HG02938 (cell line): Measurements from ENCODE around the gene EEPD1.
"Not testable (repeated sequence)": the region's sequence is repeated elsewhere in the genome, so short reads cannot be mapped to it uniquely, and the experiment has no call there.

ENCODE experiments used
- ATAC-seq: cut with Tn5 transposase; IDR thresholded peaks from one replicate; pipeline ENCODE4 v1.9.1; 2021; ENCODE audit warnings: mild to moderate bottlenecking, moderate library complexity; ENCODE audit not compliant: unreplicated experiment

EEPD1 gene

DNA sequence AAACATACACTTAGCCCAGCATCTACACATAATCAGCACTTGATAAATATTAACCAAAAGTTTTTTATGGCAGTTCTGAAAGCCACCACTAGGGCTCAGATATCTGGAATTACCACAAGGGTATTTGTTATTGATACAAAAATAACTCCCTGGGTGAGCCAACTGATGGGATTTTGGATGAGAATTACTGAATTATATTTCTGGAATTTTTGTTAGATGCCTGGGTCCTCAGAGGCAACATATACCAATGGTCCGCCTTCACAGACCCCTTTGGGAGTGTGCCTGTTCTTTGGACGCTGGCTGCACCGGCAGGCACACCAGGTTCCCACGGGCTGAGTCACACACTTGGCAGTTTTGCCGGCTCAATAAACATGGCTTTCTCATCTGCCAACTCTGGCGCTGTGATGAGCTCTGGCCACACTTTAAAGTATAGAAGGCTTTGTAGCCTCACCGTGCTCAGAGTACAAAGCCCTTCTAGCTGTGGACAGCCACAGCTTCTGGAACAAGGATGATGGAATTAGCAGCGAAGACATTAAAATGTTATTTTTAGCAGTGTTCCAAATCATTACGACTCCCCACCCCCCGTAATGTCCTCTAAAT is 24.5 kb upstream of the EEPD1 start:
- ATAC-seq: no peak

DNA sequence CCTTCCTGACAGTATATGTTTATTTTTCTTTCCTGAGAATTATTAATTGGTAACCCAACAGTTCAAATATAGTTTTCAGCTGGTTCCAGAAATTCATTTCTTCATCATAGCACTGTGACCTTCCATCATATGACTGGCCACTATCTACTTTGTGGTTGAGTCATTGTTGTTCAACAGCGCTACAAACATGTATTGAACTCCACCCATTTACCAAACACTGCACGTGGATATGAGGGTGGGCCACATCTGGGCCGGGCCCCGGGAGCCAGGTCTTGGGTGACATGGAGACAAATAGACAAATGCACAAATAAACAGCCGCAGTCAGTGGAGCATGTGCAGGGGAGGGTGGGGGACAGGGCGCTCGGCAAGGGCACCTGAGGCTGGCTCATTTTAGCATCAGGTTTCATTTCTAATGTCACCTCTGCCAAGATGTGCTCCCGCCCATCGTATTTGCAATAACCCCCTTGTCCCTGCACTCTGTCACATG is 24.0 kb upstream of the EEPD1 start:
- no peak for ATAC-seq

DNA sequence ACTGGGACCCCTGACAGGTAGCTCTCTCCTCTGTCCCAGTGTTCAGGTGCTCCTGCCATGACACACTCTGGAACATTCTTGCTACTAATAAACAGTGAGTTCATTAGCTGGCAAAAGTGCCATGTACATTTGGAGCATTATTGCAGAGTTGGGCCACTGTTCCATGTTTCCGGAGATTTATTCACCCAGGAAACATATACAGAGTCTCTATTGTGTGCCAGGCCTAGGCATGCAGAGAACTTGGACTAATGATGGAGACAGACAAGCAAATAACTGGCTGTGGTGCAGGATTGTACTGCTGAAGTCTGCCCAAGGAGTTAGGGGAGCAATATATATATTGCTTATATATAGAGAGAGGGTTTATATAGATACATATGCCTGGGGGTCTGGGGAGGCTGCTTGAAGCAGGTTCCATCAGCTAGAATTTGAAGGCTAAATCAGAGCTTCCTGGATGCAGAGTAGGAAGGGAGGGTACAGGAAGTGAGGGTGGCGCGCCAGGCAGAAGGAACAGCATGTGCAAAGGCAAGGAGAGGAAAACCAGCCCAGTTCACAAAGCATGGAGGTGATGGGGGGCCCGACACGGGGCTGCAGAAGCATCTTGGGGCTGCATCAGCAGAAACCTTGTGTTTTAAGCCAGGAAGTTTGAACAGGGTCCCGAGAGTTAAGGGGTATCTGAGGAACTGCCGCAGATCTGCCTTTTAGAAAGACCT is 22.7 kb upstream of the EEPD1 start:
- no peak for ATAC-seq

DNA sequence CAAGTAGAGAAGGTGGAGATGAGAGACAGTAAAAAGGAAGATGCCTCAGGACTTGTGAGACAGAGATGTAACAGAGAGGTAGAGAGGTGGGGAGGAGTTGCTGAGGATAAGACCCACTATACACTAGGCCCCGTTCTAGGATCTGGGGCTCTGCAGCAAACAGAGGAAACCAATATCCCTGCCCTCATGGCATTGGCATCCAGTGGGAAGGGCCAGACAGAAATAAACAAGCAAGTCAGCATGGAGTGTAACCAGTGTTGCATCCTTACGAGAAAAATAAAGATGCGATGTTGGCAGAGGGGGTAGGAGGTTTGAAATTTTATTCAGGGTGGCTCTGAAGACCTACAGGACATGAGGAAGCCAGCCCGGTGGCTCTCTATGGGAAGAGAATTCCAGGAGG is 22.0 kb upstream of the EEPD1 start:
- ATAC-seq: no peak

DNA sequence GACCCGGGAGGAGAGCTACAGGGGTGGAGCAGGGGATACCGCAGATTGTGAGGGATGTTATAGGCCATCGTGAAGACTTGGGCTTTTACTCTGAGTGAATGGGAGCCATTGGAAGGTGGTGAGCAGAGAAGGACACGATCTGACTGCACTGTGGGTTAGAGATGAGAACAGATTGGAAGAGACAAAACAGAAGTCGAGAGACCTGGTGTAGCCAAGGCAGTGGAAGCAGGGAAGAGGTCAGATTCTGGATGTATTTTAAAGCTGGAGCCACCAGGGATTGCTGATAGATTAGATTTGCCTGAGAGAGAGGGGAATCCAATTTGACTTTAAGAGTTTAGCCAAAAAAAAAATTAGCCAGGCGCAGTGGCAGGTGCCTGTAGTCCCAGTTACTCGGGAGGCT is 21.6 kb upstream of the EEPD1 start:
- no peak for ATAC-seq

DNA sequence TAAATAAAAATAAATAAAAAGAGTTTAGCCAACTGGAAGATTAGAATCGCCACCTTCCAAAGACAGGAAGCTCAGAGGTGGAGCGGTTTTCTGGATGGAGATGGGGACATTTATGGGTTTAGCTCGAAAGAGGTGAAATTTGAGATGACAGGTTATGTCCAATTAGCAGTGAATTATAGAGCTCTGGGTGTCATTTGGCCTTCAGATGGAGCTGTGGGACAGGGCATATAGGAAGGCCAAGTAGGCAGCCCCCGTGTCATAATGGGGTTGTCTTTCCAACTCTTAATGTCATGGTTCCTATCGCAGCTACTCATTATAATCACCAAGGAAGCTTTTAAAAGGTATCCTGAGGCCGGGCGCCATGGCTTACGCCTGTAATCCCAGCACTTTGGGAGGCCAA is 21.0 kb upstream of the EEPD1 start:
- no peak for ATAC-seq

DNA sequence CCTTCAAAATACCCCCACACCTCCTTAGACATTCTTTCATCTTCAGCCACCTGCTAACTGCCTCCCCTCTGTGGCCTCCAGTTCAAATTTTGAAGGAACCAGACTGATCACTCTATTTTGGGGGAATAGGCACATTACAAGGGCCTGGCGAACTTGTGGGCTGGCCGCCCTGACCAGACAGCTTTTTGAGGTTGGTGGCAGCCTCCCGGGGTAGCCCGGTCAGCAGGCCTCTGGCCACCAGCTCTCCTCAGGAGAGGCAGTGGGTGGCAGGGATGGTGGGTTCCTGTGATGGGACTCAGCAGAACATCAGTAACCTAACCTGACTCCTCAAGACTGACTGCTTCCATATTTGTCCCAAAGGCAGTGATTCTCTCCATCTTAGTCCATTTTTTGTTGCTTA is 17.4 kb upstream of the EEPD1 start:
- no peak for ATAC-seq

DNA sequence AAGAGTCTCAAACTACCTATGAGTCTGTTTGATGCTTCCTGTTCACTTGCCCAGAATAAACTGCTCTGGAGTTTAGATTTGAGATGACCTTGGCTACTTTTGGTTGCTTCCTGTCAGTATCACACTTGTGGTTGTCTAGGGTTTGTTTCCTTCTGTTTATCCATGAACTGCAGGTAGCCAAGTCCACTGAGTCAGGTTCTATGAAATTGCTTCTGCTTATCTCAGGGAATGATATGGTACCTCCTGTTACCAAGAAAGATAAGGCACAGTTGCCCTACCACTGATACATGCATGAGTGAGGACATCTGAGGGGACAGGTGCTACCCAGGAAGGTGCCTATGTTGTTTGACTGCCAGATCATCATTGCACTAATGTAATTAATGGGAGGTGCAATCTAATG is 15.8 kb upstream of the EEPD1 start:
- no peak for ATAC-seq

DNA sequence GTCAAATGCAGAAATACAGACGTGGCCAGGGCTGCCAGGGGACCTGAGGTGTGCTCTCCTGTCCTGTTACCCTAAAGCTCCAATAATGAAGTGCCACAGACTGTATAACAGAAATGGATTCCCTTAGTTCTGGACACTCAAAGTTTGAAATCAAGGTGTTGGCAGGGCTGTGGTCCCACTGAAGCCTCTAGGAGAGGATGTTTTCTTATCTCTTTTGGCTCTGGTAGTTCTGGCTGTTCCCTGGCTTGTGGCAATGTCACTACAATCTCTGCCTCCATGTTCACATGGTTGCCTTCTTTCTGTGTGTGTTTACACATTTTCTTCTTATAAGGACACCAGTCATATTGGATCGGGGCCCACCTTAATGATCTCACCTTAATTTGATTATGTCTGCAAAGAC is 15.3 kb upstream of the EEPD1 start:
- ATAC-seq: no peak

DNA sequence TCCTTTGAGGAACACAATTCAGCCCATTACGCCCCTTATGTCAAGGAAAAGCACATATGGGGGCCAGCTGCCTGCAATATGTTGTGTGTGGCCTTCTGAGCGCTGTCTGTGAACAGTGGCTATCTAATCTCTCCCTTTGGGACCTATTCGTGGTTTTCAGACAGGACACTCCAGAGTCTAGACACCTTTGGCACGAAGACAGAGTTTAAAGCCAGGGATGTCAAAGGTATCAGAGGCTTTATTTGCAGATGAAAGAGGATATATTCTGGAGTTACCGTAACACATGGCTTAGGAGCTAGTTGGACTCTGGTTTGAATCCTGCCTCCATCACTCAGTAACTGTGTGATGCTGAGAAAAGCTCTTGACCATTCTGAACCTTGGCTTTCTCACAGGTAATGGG is 14.8 kb upstream of the EEPD1 start:
- ATAC-seq: no peak

DNA sequence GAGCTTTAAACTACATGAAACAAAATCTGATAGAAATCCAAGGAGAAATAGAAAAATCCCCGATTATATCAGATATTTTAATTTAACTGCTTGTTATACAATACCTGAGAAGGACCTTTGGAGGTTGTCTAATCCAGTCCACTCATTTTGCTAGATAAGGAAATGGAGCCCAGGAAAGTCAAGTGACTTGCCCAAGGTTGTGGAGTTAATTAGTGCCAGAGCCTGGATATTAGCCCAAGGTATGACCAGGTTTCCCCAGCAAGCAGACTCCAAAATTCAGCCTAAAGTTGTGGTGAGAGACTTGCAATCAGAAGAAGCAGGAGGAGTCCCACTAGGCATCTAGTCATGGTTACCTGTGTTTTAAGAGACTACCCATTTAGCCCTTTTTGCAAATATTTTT is 11.7 kb upstream of the EEPD1 start:
- ATAC-seq: no peak

DNA sequence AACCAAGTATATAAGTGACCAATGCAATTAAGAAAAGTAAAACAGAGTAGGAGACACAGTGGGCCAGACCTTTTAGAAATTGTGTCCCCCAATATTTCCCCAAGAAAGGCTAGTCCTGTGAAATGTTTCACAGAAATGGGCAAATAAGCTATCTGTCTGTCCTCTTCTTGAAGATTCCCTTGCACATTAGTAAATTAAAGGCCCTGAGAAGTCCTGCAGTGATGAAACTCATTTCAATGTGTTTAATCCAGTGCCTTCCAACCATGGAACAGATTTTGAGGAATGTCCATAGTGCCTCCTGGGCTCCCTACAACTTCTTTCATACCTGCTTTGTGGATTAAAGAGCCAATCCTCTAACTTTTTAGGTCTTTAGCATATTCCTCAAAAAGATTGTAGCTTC is 11.2 kb upstream of the EEPD1 start:
- ATAC-seq: no peak

DNA sequence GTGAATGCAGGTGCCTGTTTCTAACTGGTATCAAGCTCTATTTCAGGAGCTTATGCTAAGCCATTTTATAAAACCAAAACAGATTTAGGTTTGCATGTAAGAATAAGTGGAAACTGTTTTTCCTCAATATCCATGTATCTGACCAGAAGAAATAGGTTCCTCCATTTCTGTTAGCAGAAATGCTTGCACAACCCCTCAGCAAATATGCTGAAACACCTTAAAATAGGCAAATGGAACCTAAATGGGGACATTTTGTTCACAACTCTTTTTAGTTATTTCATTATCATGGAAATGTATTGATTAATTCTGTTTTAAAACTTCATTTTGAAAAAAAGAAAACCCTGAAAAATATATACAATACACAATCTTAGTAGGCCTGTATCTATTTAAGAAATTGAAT is 8.9 kb upstream of the EEPD1 start:
- ATAC-seq: no peak

DNA sequence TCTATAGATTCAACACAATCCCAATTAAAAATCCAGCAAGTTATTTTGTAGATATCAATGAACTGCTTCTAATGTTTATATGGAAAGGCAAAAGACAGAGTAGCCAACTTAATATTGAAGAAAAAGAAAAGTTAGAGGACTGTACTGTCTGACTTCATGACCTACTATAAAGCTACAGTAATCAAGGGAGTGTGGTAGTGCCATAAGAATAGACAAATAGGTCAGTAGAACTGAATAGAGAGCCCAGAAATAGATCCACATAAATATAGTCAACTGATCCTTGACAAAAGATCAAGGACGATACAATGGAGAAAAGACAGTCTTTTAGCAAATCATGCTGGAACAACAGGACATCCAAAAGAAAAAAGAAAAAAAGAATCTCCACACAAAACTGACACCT is 7.4 kb upstream of the EEPD1 start:
- ATAC-seq: no peak

DNA sequence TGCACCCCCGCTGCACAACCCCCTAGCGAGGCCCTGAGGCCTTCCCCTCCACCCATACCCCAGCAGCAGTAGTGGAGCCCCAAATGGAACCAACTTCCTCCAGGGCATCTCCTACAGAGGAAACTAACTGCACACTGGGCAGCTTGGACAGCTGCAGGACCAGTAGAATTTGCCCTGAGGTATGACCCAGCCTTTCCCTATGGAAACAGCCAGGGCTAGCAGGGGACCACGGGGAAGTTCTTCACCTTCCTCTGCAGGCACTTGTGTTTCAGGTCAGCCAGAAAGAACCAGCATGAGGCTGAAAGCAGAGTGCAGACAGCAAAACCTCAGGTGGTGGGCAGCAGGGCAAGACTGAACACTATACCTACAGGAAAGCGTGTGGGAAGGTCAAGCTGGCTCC is 5.7 kb upstream of the EEPD1 start:
- ATAC-seq: no peak

DNA sequence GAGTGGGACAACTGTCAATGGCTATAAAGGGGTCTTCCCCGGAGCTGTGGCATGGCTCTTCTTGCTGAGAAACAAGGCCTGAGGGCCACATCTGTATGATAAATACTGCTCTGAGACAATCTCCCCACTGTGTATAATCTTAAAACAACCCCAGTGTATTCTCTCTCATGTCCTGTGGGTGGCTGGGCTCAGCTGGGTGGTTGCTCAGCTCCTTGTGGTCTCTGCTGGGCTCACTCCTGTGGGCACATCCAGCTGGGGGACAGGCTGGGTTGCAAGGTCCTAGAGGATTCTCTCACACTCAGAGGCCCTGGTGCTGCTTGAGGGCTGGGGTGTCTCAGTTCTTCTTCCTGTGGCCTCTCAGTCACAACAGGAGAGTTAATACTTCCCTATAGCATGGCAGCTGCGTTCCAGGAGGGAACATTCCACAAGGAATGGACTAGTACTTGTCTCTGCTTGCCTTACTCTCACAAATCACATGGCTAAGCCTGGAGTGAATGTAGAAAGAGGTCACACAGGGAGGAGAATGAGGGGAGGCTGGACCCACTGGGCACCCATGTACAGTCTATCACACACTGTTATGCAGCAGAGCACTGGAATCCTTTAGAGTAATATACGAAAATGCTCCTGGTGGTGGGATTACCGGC is 4.5 kb upstream of the EEPD1 start:
- ATAC-seq: no peak

DNA sequence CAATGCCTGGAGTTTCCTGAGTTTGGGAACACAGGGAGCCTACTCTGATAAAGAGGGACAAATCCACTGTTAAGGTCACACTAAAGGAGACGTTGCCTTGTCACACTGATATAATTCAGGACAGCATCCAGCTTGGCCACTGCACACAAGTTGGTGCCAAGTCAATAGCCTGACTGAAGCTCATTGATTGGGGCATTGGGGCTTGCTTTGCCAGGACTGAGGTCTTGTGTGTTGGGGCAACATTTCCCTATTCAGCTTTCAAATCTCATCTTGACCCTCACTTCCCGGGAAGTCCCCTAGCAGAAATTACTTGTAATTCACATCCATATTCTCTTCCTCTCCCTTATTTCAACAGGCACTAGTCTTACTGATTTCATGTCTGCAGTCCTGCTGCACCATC is 3.8 kb upstream of the EEPD1 start:
- not testable (repeated sequence) for ATAC-seq

DNA sequence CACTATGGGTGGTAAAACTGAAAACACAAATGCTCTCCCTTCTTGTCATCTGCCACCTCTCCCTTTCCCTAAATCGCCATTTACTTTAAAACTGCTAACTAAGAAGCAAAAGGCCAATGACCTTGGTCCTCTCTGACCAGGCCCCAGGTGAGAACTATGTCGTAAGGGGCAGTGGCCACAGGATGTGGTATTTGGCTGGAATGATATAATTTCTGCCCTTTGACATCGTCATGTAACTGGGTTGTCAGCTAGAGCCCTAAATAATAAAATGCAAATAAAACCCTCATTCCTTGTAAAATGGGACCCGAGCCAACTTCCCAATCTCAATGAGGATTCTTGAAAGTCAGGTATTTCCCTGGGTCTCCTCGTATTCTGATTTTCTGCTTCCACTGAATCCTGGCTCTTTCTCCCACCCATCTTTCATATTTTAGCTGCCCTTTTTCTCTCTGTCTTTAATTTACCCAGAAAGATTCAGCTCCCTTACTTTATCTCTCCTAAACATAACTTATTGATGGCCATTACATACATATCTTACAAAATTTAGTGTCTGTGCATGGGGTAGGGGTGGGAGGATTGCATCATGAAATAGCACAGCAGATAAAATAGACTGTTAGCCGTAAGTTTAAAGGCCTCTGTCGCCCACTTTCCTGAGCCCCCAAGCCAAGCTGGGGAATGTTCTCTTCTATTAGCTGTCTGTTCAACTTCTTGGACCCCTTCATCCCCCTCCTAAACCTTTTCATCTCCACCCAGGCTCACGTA is 3.2 kb upstream of the EEPD1 start:
- no peak for ATAC-seq

DNA sequence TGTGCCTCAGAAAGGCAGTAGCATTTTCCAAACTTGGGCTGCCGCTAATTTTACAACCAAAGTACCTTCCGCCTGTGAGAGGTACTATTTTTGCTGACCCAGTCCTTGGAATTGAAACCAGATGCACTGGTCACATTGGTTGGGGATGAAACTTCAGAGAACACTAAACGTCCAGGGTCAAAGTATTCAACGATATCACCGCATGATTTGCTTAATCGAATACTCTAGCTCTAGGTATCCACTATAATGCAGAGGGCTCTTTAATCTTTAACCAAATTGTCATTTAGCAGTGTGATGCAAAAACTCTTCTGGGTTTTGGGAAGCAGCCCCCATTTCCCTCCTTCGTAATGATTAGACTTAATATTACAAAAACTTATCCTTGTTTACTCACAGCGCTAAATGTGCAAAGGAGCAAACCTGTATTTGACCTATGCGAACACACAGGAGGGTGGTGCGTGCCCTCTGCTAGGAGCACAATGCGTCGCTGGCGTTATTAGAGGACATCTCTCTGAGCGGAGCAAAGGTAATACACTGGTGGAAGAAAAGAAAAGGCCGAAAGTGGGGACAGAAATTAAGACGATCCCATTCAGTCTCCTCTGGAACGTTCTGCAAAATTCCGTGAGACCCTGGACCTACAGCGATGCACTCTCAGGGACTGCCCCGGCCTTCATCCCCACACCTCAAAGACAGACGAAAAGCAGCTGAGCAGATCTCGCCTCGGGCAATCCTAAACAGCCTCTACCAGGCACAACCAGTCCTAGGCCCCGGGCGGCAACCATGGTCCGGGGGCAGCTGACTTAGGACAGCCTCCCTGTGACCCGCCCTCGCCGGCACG is 916 bp upstream of the EEPD1 start:
- no peak for ATAC-seq

DNA sequence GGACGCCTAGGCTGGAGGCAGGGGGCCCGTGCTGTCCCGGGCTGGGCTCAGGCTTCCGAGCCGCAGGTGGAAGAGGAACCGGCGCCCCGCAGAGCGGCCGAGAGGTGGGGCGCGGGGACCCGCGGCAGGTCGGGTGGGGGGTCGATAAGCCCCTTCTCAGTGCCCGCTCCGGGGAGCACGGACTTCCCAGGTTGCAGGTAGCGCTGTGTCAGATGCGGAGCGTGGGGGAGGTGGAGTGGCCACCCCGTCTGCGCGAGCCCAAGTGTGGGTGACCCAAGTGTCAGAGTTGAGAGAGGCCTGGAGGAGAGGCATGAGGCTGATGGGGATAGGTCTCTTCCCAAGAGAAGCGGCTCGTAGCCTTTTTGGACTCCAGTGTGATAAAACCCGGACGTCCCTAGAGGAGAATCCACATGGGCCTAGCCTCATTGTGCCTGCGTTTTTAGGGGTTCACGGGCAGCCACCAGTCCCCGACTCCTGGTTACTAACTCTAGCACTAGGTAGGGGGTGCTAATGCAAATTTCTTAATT is 580 bp downstream of the EEPD1 start:
- ATAC-seq: peak; percentile 12
